Neural crest cell (in vitro differentiated cells): ENCODE results near the gene TMX1. TPM values are rescaled to one million over a fixed set of nuclear protein-coding genes. Genes with fewer than 3 reads are reported as not detected.

Experiments used
- DNase-seq: peaks from one replicate; pipeline ENCODE4 v3.0.0; 2021; ENCODE audit warnings: low read depth, mixed read lengths, low spot score
- H3K27ac Mint-ChIP-seq: one replicate; pipeline ENCODE4 v1.8.0; 2021; ENCODE audit warnings: mild to moderate bottlenecking, mixed read lengths; ENCODE audit not compliant: unreplicated experiment
- H3K27me3 Mint-ChIP-seq: 2 replicates; pipeline ENCODE4 v1.8.0; 2021; ENCODE audit warnings: low read depth, mild to moderate bottlenecking, mixed read lengths
- H3K36me3 Mint-ChIP-seq: 2 replicates; pipeline ENCODE4 v1.8.0; 2021; ENCODE audit warnings: low read depth, mild to moderate bottlenecking, mixed read lengths
- H3K4me1 Mint-ChIP-seq: 2 replicates; pipeline ENCODE4 v1.8.0; 2021; ENCODE audit warnings: mixed read lengths
- H3K4me3 Mint-ChIP-seq: one replicate; pipeline ENCODE4 v1.8.0; 2021; ENCODE audit warnings: mild to moderate bottlenecking, mixed read lengths
- H3K9me3 Mint-ChIP-seq: 2 replicates; pipeline ENCODE4 v1.8.0; 2021; ENCODE audit warnings: mixed read lengths
- total RNA-seq: library from RNA; stranded (reverse); gene quantifications from 2 replicates; pipeline ENCODE4 v1.2.1, GENCODE V29; 2021
- TF ChIP-seq, protein P1 (sequence below): fragments of 200-600 bp; sonication (generic); conservative IDR thresholded peaks from 2 replicates; pipeline ENCODE4 v1.5.0; 2021; ENCODE audit warnings: antibody characterized with exemption, mild to moderate bottlenecking

Gene TMX1
- total RNA-seq, 1 donor from 2014 or later, result 61.9 TPM

DNA sequence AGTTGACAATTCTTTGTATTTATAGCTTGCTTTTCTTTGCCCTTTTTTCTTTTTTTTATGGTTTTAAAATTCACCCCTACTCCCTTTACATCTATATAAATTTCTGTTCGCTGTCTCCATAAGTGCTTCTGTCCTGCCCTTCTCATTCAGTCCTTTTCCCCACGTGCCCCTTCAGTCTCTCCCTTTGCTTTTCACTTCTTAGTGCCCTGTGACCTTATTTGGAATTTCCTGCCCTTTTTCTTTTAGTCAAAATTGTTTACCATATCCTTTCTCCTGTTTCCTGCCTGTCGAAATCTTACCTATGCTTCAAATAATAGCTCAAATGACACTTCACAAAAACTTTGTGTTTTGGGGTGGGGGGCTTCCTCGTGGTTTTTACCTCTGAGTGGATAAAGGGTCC, 6.0 kb downstream of the TMX1 start:
- Mint-ChIP-seq H3K4me3 (peak overlapping the region; percentile 31), H3K27me3 (no peaks in the 10 kb centered on the region), H3K4me1 (peaks cover 31% of the 10 kb centered on the region), H3K27ac (no peak overlapping the region), H3K9me3 (no peaks in the 10 kb centered on the region), H3K36me3 (peaks cover 24% of the 10 kb centered on the region)
- no peak for DNase-seq
- TF ChIP-seq, protein P1, sequence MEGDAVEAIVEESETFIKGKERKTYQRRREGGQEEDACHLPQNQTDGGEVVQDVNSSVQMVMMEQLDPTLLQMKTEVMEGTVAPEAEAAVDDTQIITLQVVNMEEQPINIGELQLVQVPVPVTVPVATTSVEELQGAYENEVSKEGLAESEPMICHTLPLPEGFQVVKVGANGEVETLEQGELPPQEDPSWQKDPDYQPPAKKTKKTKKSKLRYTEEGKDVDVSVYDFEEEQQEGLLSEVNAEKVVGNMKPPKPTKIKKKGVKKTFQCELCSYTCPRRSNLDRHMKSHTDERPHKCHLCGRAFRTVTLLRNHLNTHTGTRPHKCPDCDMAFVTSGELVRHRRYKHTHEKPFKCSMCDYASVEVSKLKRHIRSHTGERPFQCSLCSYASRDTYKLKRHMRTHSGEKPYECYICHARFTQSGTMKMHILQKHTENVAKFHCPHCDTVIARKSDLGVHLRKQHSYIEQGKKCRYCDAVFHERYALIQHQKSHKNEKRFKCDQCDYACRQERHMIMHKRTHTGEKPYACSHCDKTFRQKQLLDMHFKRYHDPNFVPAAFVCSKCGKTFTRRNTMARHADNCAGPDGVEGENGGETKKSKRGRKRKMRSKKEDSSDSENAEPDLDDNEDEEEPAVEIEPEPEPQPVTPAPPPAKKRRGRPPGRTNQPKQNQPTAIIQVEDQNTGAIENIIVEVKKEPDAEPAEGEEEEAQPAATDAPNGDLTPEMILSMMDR, result no peak

- TF ChIP-seq, protein P1, result no peak
- H3K4me1 Mint-ChIP-seq, result peaks cover 16% of the 10 kb centered on the region
- peaks cover 2% of the 10 kb centered on the region for H3K9me3 Mint-ChIP-seq
- no peak for DNase-seq
- H3K4me3 Mint-ChIP-seq, result no peak overlapping the region
- H3K36me3 Mint-ChIP-seq, result peaks cover 43% of the 10 kb centered on the region
- H3K27me3 Mint-ChIP-seq, result no peaks in the 10 kb centered on the region
- no peak overlapping the region for H3K27ac Mint-ChIP-seq
Observed at GRCh38 chr14:51248016-51248987, 8.3 kb downstream of the TMX1 start.

- Mint-ChIP-seq H3K4me1 (no peaks in the 10 kb centered on the region), H3K9me3 (peaks cover 2% of the 10 kb centered on the region), H3K27me3 (no peaks in the 10 kb centered on the region), H3K27ac (no peak overlapping the region), H3K4me3 (no peak overlapping the region), H3K36me3 (peaks cover 55% of the 10 kb centered on the region)
- no peak for DNase-seq
- TF ChIP-seq, protein P1, result no peak
Observed at GRCh38 chr14:51251486-51251885, 11.4 kb downstream of the TMX1 start.

GRCh38 chr14:51253880-51254279, 13.8 kb downstream of the TMX1 start:
- Mint-ChIP-seq H3K27me3 (no peaks in the 10 kb centered on the region), H3K27ac (no peak overlapping the region), H3K4me1 (no peaks in the 10 kb centered on the region), H3K9me3 (peaks cover 8% of the 10 kb centered on the region), H3K4me3 (no peak overlapping the region), H3K36me3 (peaks cover 55% of the 10 kb centered on the region)
- DNase-seq, result no peak
- TF ChIP-seq, protein P1, result no peak

- TF ChIP-seq, protein P1, result no peak
Observed at GRCh38 chr14:51258280-51258679, 18.2 kb downstream of the TMX1 start.

More at GRCh38 chr14:51258280-51258679, 18.2 kb downstream of the TMX1 start:
- H3K27ac Mint-ChIP-seq, result no peak overlapping the region
- peaks cover 6% of the 10 kb centered on the region for H3K9me3 Mint-ChIP-seq
- DNase-seq, result no peak
- H3K4me1 Mint-ChIP-seq, result peaks cover 16% of the 10 kb centered on the region
- no peak overlapping the region for H3K4me3 Mint-ChIP-seq
- peaks cover 41% of the 10 kb centered on the region for H3K36me3 Mint-ChIP-seq
- no peaks in the 10 kb centered on the region for H3K27me3 Mint-ChIP-seq
